Central memory CD8-positive, alpha-beta T cell (primary cell): Measurements from ENCODE around the gene NECTIN3.

Source experiments
- ATAC-seq: fragments of 150-1000 bp; cut with Tn5 transposase; replicated peaks from 2 replicates; pipeline ENCODE4 v1.10.0; 2022; ENCODE audit warnings: mild to moderate bottlenecking, moderate FRiP score, moderate number of reproducible peaks; ENCODE audit not compliant: poor library complexity, severe bottlenecking; ENCODE audit errors: extremely low read depth
- DNase-seq, 2 donors: peaks; one replicate each; pipeline ENCODE4 v3.0.0; 2021; ENCODE audit warnings: low spot score in 2 of 2
- H3K27ac Mint-ChIP-seq: one replicate; pipeline ENCODE4 v1.8.0; 2022; ENCODE audit warnings: low read depth, mild to moderate bottlenecking, moderate library complexity, mixed read lengths
- H3K27me3 Mint-ChIP-seq: one replicate; pipeline ENCODE4 v1.8.0; 2022; ENCODE audit warnings: mixed read lengths
- H3K36me3 Mint-ChIP-seq: one replicate; pipeline ENCODE4 v1.8.0; 2022; ENCODE audit warnings: mild to moderate bottlenecking, moderate library complexity, mixed read lengths; ENCODE audit not compliant: insufficient read depth
- H3K4me1 Mint-ChIP-seq: one replicate; pipeline ENCODE4 v1.8.0; 2022; ENCODE audit warnings: mixed read lengths
- H3K4me3 Mint-ChIP-seq: one replicate; pipeline ENCODE4 v1.8.0; 2022; ENCODE audit warnings: mild to moderate bottlenecking, moderate library complexity, mixed read lengths
- H3K9me3 Mint-ChIP-seq: one replicate; pipeline ENCODE4 v1.8.0; 2022; ENCODE audit warnings: mixed read lengths

NECTIN3 gene

DNA sequence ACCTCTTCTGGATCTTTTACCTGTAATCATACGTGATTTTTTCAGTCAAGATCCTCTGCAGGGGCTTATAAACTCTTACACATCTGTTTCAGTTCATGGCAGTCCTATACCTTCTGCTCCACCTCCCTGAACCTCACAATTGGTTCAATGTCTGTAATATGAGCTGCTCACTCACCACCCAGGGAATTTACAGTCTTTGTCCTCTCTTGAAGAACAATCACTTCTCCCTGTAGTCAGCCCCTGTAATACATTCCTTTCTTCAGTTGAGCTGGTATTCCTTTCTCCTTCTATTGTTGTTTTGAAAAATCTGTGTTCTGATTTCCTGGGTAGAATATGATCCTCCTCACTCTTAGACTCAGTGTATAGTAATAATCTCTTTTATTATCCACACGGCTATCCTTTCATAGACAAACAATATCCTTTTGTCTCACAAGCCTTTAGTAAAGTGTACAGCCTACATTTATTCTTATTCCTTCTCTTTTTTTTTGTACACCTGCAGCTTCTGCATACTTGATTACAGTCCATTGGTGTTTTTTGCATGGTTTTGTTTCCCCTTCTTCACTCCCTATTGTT, 101.8 kb downstream of the NECTIN3 start:
- H3K4me3 Mint-ChIP-seq, result no peak overlapping the region
- H3K9me3 Mint-ChIP-seq, result no peaks in the 10 kb centered on the region
- H3K4me1 Mint-ChIP-seq, result no peaks in the 10 kb centered on the region
- H3K36me3 Mint-ChIP-seq, result no peaks in the 10 kb centered on the region
- H3K27me3 Mint-ChIP-seq, result no peaks in the 10 kb centered on the region
- ATAC-seq (no peak), DNase-seq (no peak)
- H3K27ac Mint-ChIP-seq, result no peak overlapping the region

- H3K36me3 Mint-ChIP-seq, result no peaks in the 10 kb centered on the region
- no peak overlapping the region for H3K4me3 Mint-ChIP-seq
- H3K27ac Mint-ChIP-seq, result no peak overlapping the region
- no peaks in the 10 kb centered on the region for H3K9me3 Mint-ChIP-seq
- DNase-seq (no peak), ATAC-seq (no peak)
- no peaks in the 10 kb centered on the region for H3K27me3 Mint-ChIP-seq
- no peaks in the 10 kb centered on the region for H3K4me1 Mint-ChIP-seq
These were observed 102.3 kb downstream of the NECTIN3 start for GRCh38 chr3:111173906-111174305.

DNA sequence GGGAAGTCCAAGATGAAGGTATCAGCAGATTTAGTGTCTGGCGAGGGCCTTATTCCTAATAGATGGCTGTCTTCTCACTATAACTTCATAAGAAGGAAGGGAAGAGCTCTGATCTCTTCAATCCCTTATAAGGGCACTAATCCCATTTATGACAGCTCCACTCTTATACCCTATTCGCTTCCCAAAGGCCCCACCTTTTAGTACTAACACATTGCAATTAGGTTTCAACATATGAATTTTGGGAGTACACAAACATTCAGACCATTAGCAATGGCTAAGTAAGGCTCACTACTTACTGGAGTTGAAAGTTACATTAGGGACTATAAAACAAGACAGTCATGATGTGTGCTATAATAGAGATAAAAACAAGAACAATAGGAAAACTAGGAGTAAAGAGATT, 118.9 kb downstream of the NECTIN3 start:
- no peak overlapping the region for H3K4me3 Mint-ChIP-seq
- DNase-seq, result no peak
- H3K27me3 Mint-ChIP-seq, result no peaks in the 10 kb centered on the region
- no peak overlapping the region for H3K27ac Mint-ChIP-seq
- H3K4me1 Mint-ChIP-seq, result no peaks in the 10 kb centered on the region
- no peaks in the 10 kb centered on the region for H3K9me3 Mint-ChIP-seq
- ATAC-seq, result no peak
- H3K36me3 Mint-ChIP-seq, result no peaks in the 10 kb centered on the region

DNA sequence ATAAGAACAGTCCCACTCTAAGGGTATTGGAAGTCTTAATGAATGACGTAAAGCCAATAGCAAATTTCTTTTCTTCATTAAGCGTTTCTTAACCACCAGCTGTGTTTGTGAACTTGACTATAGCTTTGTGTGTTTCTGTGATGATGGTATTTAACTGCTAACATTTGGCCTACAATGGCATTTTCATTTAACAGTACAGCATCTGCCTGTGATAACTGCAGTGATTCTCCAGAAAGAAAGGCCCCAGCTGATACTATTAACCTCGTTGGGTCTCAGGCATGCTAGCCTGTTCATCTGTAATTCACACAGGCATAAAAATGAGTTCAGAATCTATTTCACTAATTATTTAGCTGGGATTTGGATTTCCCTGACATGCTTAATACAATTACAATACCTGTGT, 121.9 kb downstream of the NECTIN3 start:
- H3K36me3 Mint-ChIP-seq, result no peaks in the 10 kb centered on the region
- no peak for DNase-seq

GRCh38 chr3:111194048-111194447, 122.4 kb downstream of the NECTIN3 start:
- no peaks in the 10 kb centered on the region for H3K27me3 Mint-ChIP-seq
- H3K4me3 Mint-ChIP-seq, result no peak overlapping the region
- ATAC-seq (no peak), DNase-seq (no peak)
- H3K27ac Mint-ChIP-seq, result no peak overlapping the region
- no peaks in the 10 kb centered on the region for H3K9me3 Mint-ChIP-seq
- H3K36me3 Mint-ChIP-seq, result no peaks in the 10 kb centered on the region
- H3K4me1 Mint-ChIP-seq, result peaks cover 5% of the 10 kb centered on the region

More for the DNA sequence above, 121.9 kb downstream of the NECTIN3 start:
- peaks cover 5% of the 10 kb centered on the region for H3K4me1 Mint-ChIP-seq
- H3K9me3 Mint-ChIP-seq, result no peaks in the 10 kb centered on the region
- no peak overlapping the region for H3K27ac Mint-ChIP-seq
- H3K27me3 Mint-ChIP-seq, result no peaks in the 10 kb centered on the region
- no peak overlapping the region for H3K4me3 Mint-ChIP-seq
- no peak for ATAC-seq

GRCh38 chr3:111197485-111197884, 125.9 kb downstream of the NECTIN3 start:
- Mint-ChIP-seq H3K4me1 (peaks cover 5% of the 10 kb centered on the region), H3K27me3 (no peaks in the 10 kb centered on the region), H3K4me3 (no peak overlapping the region), H3K36me3 (no peaks in the 10 kb centered on the region), H3K9me3 (no peaks in the 10 kb centered on the region), H3K27ac (no peak overlapping the region)
- DNase-seq, result no peak
- ATAC-seq, result no peak

GRCh38 chr3:111200027-111200426, 128.4 kb downstream of the NECTIN3 start:
- no peaks in the 10 kb centered on the region for H3K36me3 Mint-ChIP-seq
- H3K27ac Mint-ChIP-seq, result no peak overlapping the region
- DNase-seq (no peak), ATAC-seq (no peak)
- H3K27me3 Mint-ChIP-seq, result no peaks in the 10 kb centered on the region
- no peak overlapping the region for H3K4me3 Mint-ChIP-seq
- no peaks in the 10 kb centered on the region for H3K9me3 Mint-ChIP-seq
- H3K4me1 Mint-ChIP-seq, result peaks cover 5% of the 10 kb centered on the region

DNA sequence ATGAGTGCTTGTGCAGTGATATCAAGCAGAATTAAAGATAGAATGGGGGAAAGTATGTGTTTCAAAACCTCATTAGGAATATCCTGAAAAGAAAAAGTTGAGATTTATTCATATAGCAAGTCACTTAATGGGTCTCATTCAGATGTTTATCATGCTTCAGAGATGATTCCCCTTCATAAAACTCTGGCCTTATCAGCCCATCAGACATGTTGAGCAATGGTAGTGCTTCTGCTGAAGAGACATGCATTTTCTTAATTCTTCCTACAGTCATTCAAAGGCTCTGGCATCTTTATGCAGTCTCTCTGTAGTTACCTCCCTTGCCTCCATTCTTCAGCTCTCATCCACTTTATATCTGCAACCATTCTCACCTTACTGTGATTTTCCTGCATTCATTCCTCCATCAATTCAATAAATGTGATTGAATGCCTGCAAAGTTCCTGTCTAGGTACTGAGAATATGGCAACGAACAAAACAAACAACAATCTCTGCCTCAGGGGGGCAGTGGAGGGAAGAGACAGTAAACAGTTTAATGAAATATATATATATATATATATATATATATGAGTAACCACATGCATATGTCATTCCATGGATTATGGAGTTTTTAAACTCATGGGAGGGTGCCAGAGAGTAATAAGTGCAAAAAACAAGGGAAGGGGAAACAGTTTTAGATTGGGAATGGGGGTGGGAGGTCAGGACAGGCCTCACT, 138.5 kb downstream of the NECTIN3 start:
- Mint-ChIP-seq H3K27ac (no peak overlapping the region), H3K27me3 (no peaks in the 10 kb centered on the region), H3K9me3 (no peaks in the 10 kb centered on the region), H3K36me3 (peaks cover 2% of the 10 kb centered on the region), H3K4me3 (no peak overlapping the region), H3K4me1 (no peaks in the 10 kb centered on the region)
- no peak for ATAC-seq
- no peak for DNase-seq

GRCh38 chr3:111210866-111211564, 139.4 kb downstream of the NECTIN3 start:
- Mint-ChIP-seq H3K27ac (no peak overlapping the region), H3K9me3 (no peaks in the 10 kb centered on the region), H3K36me3 (peaks cover 2% of the 10 kb centered on the region), H3K4me3 (no peak overlapping the region), H3K4me1 (no peaks in the 10 kb centered on the region), H3K27me3 (no peaks in the 10 kb centered on the region)
- ATAC-seq (no peak), DNase-seq (no peak)

DNA sequence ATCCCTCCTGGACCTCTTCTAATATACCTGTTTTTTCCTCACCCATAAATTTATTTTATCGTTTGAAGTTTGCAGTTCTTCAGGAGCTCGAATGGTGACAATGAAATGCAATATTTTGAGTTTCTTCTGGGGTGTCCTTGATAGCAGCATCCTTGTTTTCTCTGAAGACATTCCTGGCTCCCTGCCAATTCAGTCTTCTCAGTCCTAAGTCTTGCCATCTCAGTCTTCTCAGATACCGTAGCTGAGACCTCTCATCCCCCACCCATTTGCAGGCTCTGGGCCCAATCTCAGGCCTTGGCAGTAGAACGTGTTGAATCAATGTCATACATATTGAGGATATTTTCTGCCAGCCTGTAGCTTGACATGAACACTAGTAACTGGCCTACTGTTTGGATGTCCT, 140.9 kb downstream of the NECTIN3 start:
- peaks cover 2% of the 10 kb centered on the region for H3K36me3 Mint-ChIP-seq
- no peak overlapping the region for H3K4me3 Mint-ChIP-seq
- H3K27ac Mint-ChIP-seq, result no peak overlapping the region
- ATAC-seq (no peak), DNase-seq (no peak)
- H3K9me3 Mint-ChIP-seq, result no peaks in the 10 kb centered on the region
- H3K4me1 Mint-ChIP-seq, result no peaks in the 10 kb centered on the region
- H3K27me3 Mint-ChIP-seq, result no peaks in the 10 kb centered on the region

DNA sequence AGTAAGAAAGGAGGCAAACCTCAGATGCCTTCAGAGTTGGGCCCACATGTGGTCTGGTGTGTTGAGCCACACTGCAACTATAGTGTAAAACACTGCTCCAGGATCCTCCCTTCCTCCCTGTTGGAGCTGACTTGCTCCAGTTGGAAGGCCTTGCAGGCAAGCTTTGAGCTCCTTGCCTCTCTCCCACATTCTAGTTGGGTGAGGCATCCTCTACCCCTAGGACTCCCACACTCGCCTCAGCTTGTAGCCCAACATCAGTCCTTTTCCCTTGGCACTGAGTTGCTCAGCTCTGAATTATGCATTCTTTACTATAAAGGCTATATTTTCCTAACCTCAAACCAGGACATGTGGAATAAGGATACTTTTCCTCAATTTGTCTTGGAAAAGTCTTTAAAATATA, 143.9 kb downstream of the NECTIN3 start:
- ATAC-seq (no peak), DNase-seq (no peak)
- Mint-ChIP-seq H3K4me3 (no peak overlapping the region), H3K4me1 (no peaks in the 10 kb centered on the region), H3K9me3 (no peaks in the 10 kb centered on the region), H3K27me3 (no peaks in the 10 kb centered on the region), H3K27ac (no peak overlapping the region), H3K36me3 (peaks cover 2% of the 10 kb centered on the region)

GRCh38 chr3:111218615-111219014, 147.0 kb downstream of the NECTIN3 start:
- Mint-ChIP-seq H3K27me3 (no peaks in the 10 kb centered on the region), H3K36me3 (no peaks in the 10 kb centered on the region), H3K9me3 (no peaks in the 10 kb centered on the region), H3K4me3 (no peak overlapping the region), H3K4me1 (no peaks in the 10 kb centered on the region), H3K27ac (no peak overlapping the region)
- DNase-seq (no peak), ATAC-seq (no peak)

DNA sequence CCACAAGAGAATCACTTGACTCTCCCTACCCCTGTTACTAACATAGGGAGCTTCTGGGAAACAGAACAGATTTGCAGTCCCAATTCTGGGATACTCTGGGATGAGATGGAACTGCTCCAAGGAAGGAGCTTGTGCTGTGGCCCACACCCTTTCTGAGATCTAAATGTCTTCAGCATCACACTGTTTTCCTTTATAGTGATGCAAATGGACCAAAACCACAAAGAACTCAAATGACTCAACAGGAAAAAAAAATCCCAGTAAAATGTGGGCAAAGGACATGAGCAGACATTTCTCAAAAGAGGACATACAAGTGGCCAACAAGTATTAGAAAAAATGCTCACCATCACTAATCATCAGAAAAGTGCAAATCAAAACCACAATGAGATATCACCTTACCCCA, 155.6 kb downstream of the NECTIN3 start:
- H3K27me3 Mint-ChIP-seq, result no peaks in the 10 kb centered on the region
- peaks cover 7% of the 10 kb centered on the region for H3K9me3 Mint-ChIP-seq
- DNase-seq (no peak), ATAC-seq (no peak)
- no peaks in the 10 kb centered on the region for H3K4me1 Mint-ChIP-seq
- H3K4me3 Mint-ChIP-seq, result no peak overlapping the region
- H3K27ac Mint-ChIP-seq, result no peak overlapping the region
- no peaks in the 10 kb centered on the region for H3K36me3 Mint-ChIP-seq
